Neural cell (in vitro differentiated cells): ENCODE results near the gene EXOSC3.
"Not testable (repeated sequence)": the region's sequence is repeated elsewhere in the genome, so short reads cannot be mapped to it uniquely, and the experiment has no call there.

Experiments used
- TF ChIP-seq, protein P1 (sequence below): fragments of 450-650 bp; IDR thresholded peaks from 2 replicates; pipeline ENCODE4 v1.5.1; 2014; ENCODE audit warnings: antibody characterized with exemption, mild to moderate bottlenecking, moderate library complexity; ENCODE audit not compliant: poor library complexity, severe bottlenecking
- TF ChIP-seq, protein P2 (sequence below): IDR thresholded peaks from 2 replicates; pipeline ENCODE4 v1.6.1; 2012; ENCODE audit warnings: borderline replicate concordance

- TF ChIP-seq, protein P1, sequence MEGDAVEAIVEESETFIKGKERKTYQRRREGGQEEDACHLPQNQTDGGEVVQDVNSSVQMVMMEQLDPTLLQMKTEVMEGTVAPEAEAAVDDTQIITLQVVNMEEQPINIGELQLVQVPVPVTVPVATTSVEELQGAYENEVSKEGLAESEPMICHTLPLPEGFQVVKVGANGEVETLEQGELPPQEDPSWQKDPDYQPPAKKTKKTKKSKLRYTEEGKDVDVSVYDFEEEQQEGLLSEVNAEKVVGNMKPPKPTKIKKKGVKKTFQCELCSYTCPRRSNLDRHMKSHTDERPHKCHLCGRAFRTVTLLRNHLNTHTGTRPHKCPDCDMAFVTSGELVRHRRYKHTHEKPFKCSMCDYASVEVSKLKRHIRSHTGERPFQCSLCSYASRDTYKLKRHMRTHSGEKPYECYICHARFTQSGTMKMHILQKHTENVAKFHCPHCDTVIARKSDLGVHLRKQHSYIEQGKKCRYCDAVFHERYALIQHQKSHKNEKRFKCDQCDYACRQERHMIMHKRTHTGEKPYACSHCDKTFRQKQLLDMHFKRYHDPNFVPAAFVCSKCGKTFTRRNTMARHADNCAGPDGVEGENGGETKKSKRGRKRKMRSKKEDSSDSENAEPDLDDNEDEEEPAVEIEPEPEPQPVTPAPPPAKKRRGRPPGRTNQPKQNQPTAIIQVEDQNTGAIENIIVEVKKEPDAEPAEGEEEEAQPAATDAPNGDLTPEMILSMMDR: not testable (repeated sequence)
- TF ChIP-seq, protein P2, sequence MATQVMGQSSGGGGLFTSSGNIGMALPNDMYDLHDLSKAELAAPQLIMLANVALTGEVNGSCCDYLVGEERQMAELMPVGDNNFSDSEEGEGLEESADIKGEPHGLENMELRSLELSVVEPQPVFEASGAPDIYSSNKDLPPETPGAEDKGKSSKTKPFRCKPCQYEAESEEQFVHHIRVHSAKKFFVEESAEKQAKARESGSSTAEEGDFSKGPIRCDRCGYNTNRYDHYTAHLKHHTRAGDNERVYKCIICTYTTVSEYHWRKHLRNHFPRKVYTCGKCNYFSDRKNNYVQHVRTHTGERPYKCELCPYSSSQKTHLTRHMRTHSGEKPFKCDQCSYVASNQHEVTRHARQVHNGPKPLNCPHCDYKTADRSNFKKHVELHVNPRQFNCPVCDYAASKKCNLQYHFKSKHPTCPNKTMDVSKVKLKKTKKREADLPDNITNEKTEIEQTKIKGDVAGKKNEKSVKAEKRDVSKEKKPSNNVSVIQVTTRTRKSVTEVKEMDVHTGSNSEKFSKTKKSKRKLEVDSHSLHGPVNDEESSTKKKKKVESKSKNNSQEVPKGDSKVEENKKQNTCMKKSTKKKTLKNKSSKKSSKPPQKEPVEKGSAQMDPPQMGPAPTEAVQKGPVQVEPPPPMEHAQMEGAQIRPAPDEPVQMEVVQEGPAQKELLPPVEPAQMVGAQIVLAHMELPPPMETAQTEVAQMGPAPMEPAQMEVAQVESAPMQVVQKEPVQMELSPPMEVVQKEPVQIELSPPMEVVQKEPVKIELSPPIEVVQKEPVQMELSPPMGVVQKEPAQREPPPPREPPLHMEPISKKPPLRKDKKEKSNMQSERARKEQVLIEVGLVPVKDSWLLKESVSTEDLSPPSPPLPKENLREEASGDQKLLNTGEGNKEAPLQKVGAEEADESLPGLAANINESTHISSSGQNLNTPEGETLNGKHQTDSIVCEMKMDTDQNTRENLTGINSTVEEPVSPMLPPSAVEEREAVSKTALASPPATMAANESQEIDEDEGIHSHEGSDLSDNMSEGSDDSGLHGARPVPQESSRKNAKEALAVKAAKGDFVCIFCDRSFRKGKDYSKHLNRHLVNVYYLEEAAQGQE: not testable (repeated sequence)
These were observed 19.6 kb downstream of the EXOSC3 start for GRCh38 chr9:37765263-37765662.
